MCF 10A (cell line): ENCODE results near the gene MAP3K5. TPM values are rescaled to one million over a fixed set of nuclear protein-coding genes. Genes with fewer than 3 reads are reported as not detected.

ENCODE experiments used
- BruUV-seq: library from RNA; stranded (reverse); fragments of 400-500 nt; replicated peaks from 2 replicates; lab custom pipeline; 2021; lab: Mats Ljungman, UMichigan
- CTCF ChIA-PET: fragments of 300-600 bp; sonication (Branson Sonifier 250); formaldehyde crosslinking; extraction: SDS; loops from one replicate; lab custom pipeline; 2021; ENCODE audit warnings: antibody characterized with exemption, inconsistent platforms; lab: Yijun Ruan, JAX
- POLR2A ChIA-PET: fragments of 300-600, 350-650 bp; sonication (Branson Sonifier 250); formaldehyde crosslinking; extraction: SDS; loops from one replicate; lab custom pipeline; 2020; ENCODE audit warnings: antibody characterized with exemption, inconsistent platforms; lab: Yijun Ruan, JAX
- DNase-seq: peaks from one replicate; pipeline ENCODE4 v3.0.0-alpha.2; 2018; ENCODE audit not compliant: unreplicated experiment
- H3K27ac Mint-ChIP-seq: one replicate; pipeline ENCODE4 v1.8.0; 2022; ENCODE audit warnings: mild to moderate bottlenecking, low read depth, mixed read lengths; ENCODE audit not compliant: unreplicated experiment
- H3K27me3 Mint-ChIP-seq: one replicate; pipeline ENCODE4 v1.8.0; 2022; ENCODE audit warnings: mixed read lengths; ENCODE audit not compliant: insufficient read depth, unreplicated experiment
- H3K36me3 Mint-ChIP-seq: one replicate; pipeline ENCODE4 v1.8.0; 2022; ENCODE audit warnings: mild to moderate bottlenecking, moderate library complexity, mixed read lengths; ENCODE audit not compliant: insufficient read depth, unreplicated experiment
- H3K4me1 Mint-ChIP-seq: one replicate; pipeline ENCODE4 v1.8.0; 2022; ENCODE audit warnings: mixed read lengths; ENCODE audit not compliant: insufficient read depth, unreplicated experiment
- H3K4me3 Mint-ChIP-seq: one replicate; pipeline ENCODE4 v1.8.0; 2022; ENCODE audit warnings: mild to moderate bottlenecking, moderate library complexity, mixed read lengths; ENCODE audit not compliant: unreplicated experiment
- H3K9me3 Mint-ChIP-seq: one replicate; pipeline ENCODE4 v1.8.0; 2022; ENCODE audit warnings: mixed read lengths; ENCODE audit not compliant: unreplicated experiment
- CTCF ChIP-seq: fragments of 200-600 bp; IDR thresholded peaks from one replicate; pipeline ENCODE4 v1.8.0; 2022; ENCODE audit warnings: antibody characterized with exemption, mild to moderate bottlenecking; ENCODE audit not compliant: unreplicated experiment
- intact Hi-C: fragments of 100-400 bp; cut with micrococcal nuclease; formaldehyde crosslinking; loops from 2 replicates; pipeline ENCODE4 v1.14.1; 2022
- total RNA-seq: library from RNA; stranded (reverse); gene quantifications from 2 replicates; pipeline ENCODE4 v1.2.3, GENCODE V29; 2022

Gene MAP3K5
- total RNA-seq, 1 experiment from 2014 or later: 8.4 TPM

DNA sequence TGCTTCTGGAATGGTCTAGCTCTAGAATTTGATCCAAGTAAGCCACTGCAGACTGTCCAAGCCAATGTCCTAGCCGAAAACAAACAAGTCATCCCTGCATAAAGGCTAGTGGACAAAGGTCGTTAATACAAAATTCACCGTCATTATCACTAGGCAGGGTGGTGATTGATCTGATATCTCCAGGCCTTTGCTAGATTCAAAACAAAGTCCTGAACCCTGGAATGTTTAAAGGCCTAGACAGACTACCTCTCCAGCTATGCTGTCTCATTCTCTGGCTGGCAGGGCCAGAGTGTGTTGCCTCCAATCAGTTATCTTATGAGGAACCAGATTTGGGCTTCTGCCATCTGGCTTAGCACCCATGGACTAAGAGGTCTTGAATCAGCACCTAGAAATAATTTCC is 280.4 kb downstream of the MAP3K5 start:
- TF ChIP-seq CTCF: no peak
- H3K4me1 Mint-ChIP-seq: peaks cover 2% of the 10 kb centered on the region
- POLR2A ChIA-PET: interaction anchor here (0.7 kb wide), 1 partner anchor 18 kb away, joined by 4 read pairs; no protein-coding TSS in a partner anchor
- no peak overlapping the region for H3K27ac Mint-ChIP-seq
- no peaks in the 10 kb centered on the region for H3K9me3 Mint-ChIP-seq
- intact Hi-C loops: no loop called here
- CTCF ChIA-PET: interaction anchor here (1.0 kb wide), 1 partner anchor 12 kb away, joined by 3 read pairs; no protein-coding TSS in a partner anchor
- BruUV-seq: no TSS peak
- H3K27me3 Mint-ChIP-seq: no peaks in the 10 kb centered on the region
- no peak overlapping the region for H3K4me3 Mint-ChIP-seq
- DNase-seq: no peak
- H3K36me3 Mint-ChIP-seq: peaks cover 8% of the 10 kb centered on the region

DNA sequence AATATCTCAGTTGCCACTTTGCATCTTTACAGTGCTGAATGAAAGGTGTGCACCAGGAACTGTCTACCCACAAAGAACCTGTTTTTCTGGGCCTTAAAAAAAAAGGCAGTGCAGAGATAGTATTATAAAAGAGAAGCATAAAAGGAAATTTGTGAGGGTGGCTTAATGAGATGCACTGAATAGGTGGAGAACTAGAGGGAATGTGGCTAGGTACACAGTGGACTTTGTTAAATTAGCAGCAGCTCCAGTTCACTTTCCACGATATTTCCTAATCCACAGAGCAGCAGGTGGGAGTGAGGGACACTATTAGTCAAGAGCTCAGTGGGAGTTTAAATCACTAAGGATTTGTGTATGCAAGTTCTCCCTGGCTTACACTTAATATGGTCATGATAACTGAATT is 280.9 kb downstream of the MAP3K5 start:
- DNase-seq: no peak
- ChIA-PET CTCF (interaction anchor here (1.0 kb wide), 1 partner anchor 12 kb away, joined by 3 read pairs; no protein-coding TSS in a partner anchor), POLR2A (interaction anchor here (0.7 to 1.0 kb wide), 2 partner anchors 12 to 18 kb away, joined by 3 to 4 read pairs; no protein-coding TSS in a partner anchor)
- no peak overlapping the region for H3K27ac Mint-ChIP-seq
- no peaks in the 10 kb centered on the region for H3K9me3 Mint-ChIP-seq
- BruUV-seq: no TSS peak
- H3K27me3 Mint-ChIP-seq: no peaks in the 10 kb centered on the region
- H3K4me3 Mint-ChIP-seq: no peak overlapping the region
- intact Hi-C loops: no loop called here
- no peak for TF ChIP-seq CTCF
- H3K4me1 Mint-ChIP-seq: no peaks in the 10 kb centered on the region
- H3K36me3 Mint-ChIP-seq: peaks cover 6% of the 10 kb centered on the region

- H3K4me3 Mint-ChIP-seq: no peak overlapping the region
- no peak for DNase-seq
- no TSS peak for BruUV-seq
- TF ChIP-seq CTCF: no peak
- no peaks in the 10 kb centered on the region for H3K9me3 Mint-ChIP-seq
- intact Hi-C loops: no loop called here
- CTCF ChIA-PET: interaction anchor here (0.7 kb wide), 1 partner anchor 127 kb away, joined by 3 read pairs; no protein-coding TSS in a partner anchor
- no peak overlapping the region for H3K27ac Mint-ChIP-seq
- H3K4me1 Mint-ChIP-seq: no peaks in the 10 kb centered on the region
- H3K36me3 Mint-ChIP-seq: no peaks in the 10 kb centered on the region
- POLR2A ChIA-PET: interaction anchor here (1.0 kb wide), 1 partner anchor 13 kb away, joined by 3 read pairs; no protein-coding TSS in a partner anchor
- H3K27me3 Mint-ChIP-seq: no peaks in the 10 kb centered on the region
Measured at GRCh38 chr6:136510782-136511181, 281.5 kb downstream of the MAP3K5 start.

DNA sequence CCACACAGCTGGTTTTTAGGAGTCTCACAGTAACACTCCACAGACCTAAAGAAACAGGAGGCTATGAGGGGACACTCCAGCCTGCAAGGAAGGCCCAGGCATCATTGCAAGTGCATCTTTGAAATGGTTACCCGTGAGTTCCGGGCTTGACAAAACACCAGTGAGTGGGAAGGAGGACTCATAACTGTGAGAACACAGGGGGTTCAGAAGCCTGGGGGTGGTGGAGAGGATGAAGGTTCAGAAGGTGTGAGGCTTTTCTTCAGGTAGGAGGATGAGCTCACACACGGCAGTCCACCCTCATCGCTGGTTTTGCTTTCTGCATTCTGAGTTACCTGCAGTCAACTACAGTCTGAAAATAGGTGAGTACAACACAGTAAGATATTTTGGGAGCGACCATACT is 282.0 kb downstream of the MAP3K5 start:
- no peak for TF ChIP-seq CTCF
- intact Hi-C loops: no loop called here
- ChIA-PET CTCF (interaction anchor here (0.7 kb wide), 1 partner anchor 126 kb away, joined by 3 read pairs; no protein-coding TSS in a partner anchor), POLR2A (interaction anchor here (1.0 kb wide), 1 partner anchor 13 kb away, joined by 3 read pairs; no protein-coding TSS in a partner anchor)
- DNase-seq: no peak
- no peaks in the 10 kb centered on the region for H3K9me3 Mint-ChIP-seq
- no peak overlapping the region for H3K27ac Mint-ChIP-seq
- H3K4me3 Mint-ChIP-seq: no peak overlapping the region
- no TSS peak for BruUV-seq
- no peaks in the 10 kb centered on the region for H3K4me1 Mint-ChIP-seq
- H3K36me3 Mint-ChIP-seq: no peaks in the 10 kb centered on the region
- H3K27me3 Mint-ChIP-seq: no peaks in the 10 kb centered on the region
